C4-2B (cell line): ENCODE data around the gene EIF3C.
"Not testable (repeated sequence)": the region's sequence is repeated elsewhere in the genome, so short reads cannot be mapped to it uniquely, and the experiment has no call there.

Experiments used
- ZFX ChIP-seq: fragments of 450-650 bp; IDR thresholded peaks from 2 replicates; pipeline ENCODE4 v1.6.1; 2017
- TF ChIP-seq, protein P1 (sequence below): fragments of 450-650 bp; conservative IDR thresholded peaks from 2 replicates; pipeline ENCODE4 v1.5.1; 2017; ENCODE audit warnings: mild to moderate bottlenecking

GRCh38 chr16:28746618-28747350 lies 35.5 kb downstream of the EIF3C start:
- TF ChIP-seq, protein P1, sequence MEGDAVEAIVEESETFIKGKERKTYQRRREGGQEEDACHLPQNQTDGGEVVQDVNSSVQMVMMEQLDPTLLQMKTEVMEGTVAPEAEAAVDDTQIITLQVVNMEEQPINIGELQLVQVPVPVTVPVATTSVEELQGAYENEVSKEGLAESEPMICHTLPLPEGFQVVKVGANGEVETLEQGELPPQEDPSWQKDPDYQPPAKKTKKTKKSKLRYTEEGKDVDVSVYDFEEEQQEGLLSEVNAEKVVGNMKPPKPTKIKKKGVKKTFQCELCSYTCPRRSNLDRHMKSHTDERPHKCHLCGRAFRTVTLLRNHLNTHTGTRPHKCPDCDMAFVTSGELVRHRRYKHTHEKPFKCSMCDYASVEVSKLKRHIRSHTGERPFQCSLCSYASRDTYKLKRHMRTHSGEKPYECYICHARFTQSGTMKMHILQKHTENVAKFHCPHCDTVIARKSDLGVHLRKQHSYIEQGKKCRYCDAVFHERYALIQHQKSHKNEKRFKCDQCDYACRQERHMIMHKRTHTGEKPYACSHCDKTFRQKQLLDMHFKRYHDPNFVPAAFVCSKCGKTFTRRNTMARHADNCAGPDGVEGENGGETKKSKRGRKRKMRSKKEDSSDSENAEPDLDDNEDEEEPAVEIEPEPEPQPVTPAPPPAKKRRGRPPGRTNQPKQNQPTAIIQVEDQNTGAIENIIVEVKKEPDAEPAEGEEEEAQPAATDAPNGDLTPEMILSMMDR, result not testable (repeated sequence)
- TF ChIP-seq ZFX, result not testable (repeated sequence)
